Sigmoid colon (tissue), 7 donors: ENCODE results near the gene COPG2. TPM values are rescaled to one million over a fixed set of nuclear protein-coding genes. Genes with fewer than 3 reads are reported as not detected.
A peak's percentile ranks its signal among the peaks of the same experiment; 100 is the strongest.

Experiments used
- DNase-seq: peaks from one replicate; pipeline ENCODE4 v3.0.0-alpha.2; 2019
- H3K27ac ChIP-seq, 4 donors: fragments of 200-600 bp; sonication (generic); one replicate each; pipeline ENCODE4 v1.5.1; 2016 to 2019; ENCODE audit warnings: mild to moderate bottlenecking in 1 of 4
- H3K27me3 ChIP-seq, 3 donors: fragments of 200-600 bp; sonication (generic); one replicate each; pipeline ENCODE4 v1.5.1; 2019; ENCODE audit warnings: mild to moderate bottlenecking in 1 of 3
- H3K36me3 ChIP-seq, 4 donors: fragments of 200-600 bp; sonication (generic); one replicate each; pipeline ENCODE4 v1.5.1; 2016 to 2019
- H3K4me1 ChIP-seq, 4 donors: fragments of 200-600 bp; sonication (generic); one replicate each; pipeline ENCODE4 v1.5.1; 2017 to 2019
- H3K4me3 ChIP-seq, 4 donors: fragments of 200-600 bp; sonication (generic); one replicate each; pipeline ENCODE4 v1.5.1; 2017 to 2019; ENCODE audit warnings: mild to moderate bottlenecking in 2 of 4, moderate library complexity in 1 of 4
- H3K9me3 ChIP-seq, 4 donors: fragments of 200-600 bp in 3 of 4; sonication (generic) in 3 of 4; one replicate each; pipeline versions ENCODE4 v1.5.1 to v1.6.1; 2013 to 2019
- EP300 ChIP-seq, 4 donors: sonication (generic); formaldehyde crosslinking; IDR thresholded peaks; one replicate each; pipeline ENCODE4 v1.6.1; 2017; ENCODE audit warnings: antibody characterized with exemption in 4 of 4
- POLR2A ChIP-seq, 2 donors: fragments of 450-650 bp; IDR thresholded peaks; one replicate each; pipeline ENCODE4 v1.6.1; 2016; ENCODE audit warnings: antibody characterized with exemption in 2 of 2, mild to moderate bottlenecking in 2 of 2, moderate library complexity in 2 of 2
- POLR2AphosphoS5 ChIP-seq, 4 donors: sonication (generic); formaldehyde crosslinking; IDR thresholded peaks; one replicate each; pipeline ENCODE4 v1.6.1; 2017; ENCODE audit warnings: antibody characterized with exemption in 4 of 4
- WGBS, 2 donors: extraction: QIAGEN DNeasy Blood & Tissue Kit; methylation state at CpG; one replicate each; pipeline ENCODE4 v1.1.7; 2013; 5-methylcytosine and 5-hydroxymethylcytosine counted together
- intact Hi-C: fragments of 100-400 bp; cut with DNase I; formaldehyde crosslinking; loops from one replicate; pipeline ENCODE4 v1.15.1; 2023
- polyA plus RNA-seq, 3 donors: library from polyadenylated mRNA; stranded (reverse); fragments of 200-250 nt; gene quantifications; one replicate each; pipeline ENCODE4 v1.2.3, GENCODE V29; 2013
- total RNA-seq, 4 donors: library from RNA; depleted of rRNA; stranded (reverse); fragments of >200 nt; gene quantifications; one replicate each; pipeline ENCODE4 v1.1.0, GENCODE V29; 2016
- TF ChIP-seq, protein P1 (sequence below), 4 experiments: fragments of 450-650 bp in 3 of 4; fragments of 200-600 bp in 1 of 4; IDR thresholded peaks; one replicate each; pipeline ENCODE4 v1.5.1; 2016 to 2019; ENCODE audit warnings: antibody characterized with exemption in 4 of 4, mild to moderate bottlenecking in 3 of 4, moderate library complexity in 2 of 4
- donor health status: healthy with polysubstance abuse.
- donor health status: Bipolar disorder and iron deficiency.
- donor health status: healthy.

Gene COPG2
- total and polyA plus RNA-seq, 7 donors, result 8.8 to 15.5 (median 12.7) TPM

DNA sequence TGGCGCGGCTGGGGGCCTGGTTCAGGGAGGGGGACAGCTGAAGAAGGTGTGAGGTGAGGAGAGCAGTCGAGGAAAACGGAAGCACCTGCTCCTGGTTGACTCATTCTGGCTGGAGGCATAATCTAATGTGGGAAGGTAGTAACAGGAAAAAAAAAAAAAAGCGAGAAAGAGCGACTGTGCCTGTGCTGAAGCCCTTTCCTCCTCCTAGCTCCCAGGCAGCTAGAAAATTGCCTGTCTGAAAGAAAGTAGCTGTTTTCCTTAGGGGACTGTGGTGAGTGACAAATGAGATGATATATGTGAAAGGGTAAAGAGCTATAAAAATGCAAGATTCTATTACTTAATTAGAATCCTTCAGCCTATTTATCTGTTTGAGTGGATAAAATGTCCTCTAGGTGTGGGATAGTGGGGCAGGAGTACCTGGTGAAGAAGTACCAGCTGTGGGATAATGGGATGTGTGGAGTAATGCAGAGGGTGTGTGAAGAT lies 181.6 kb downstream of the COPG2 start:
- no peak for TF ChIP-seq POLR2AphosphoS5 (IDR thresholded peaks at IDR 0.05)
- TF ChIP-seq, protein P1, sequence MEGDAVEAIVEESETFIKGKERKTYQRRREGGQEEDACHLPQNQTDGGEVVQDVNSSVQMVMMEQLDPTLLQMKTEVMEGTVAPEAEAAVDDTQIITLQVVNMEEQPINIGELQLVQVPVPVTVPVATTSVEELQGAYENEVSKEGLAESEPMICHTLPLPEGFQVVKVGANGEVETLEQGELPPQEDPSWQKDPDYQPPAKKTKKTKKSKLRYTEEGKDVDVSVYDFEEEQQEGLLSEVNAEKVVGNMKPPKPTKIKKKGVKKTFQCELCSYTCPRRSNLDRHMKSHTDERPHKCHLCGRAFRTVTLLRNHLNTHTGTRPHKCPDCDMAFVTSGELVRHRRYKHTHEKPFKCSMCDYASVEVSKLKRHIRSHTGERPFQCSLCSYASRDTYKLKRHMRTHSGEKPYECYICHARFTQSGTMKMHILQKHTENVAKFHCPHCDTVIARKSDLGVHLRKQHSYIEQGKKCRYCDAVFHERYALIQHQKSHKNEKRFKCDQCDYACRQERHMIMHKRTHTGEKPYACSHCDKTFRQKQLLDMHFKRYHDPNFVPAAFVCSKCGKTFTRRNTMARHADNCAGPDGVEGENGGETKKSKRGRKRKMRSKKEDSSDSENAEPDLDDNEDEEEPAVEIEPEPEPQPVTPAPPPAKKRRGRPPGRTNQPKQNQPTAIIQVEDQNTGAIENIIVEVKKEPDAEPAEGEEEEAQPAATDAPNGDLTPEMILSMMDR (IDR thresholded peaks at IDR 0.05), result no peak
- no peak for TF ChIP-seq POLR2A (IDR thresholded peaks at IDR 0.05)
- no peak for TF ChIP-seq EP300 (IDR thresholded peaks at IDR 0.05)
- WGBS, 2 donors, result 13 to 27% methylated on average over 6 of the region's 6 CpGs

DNA sequence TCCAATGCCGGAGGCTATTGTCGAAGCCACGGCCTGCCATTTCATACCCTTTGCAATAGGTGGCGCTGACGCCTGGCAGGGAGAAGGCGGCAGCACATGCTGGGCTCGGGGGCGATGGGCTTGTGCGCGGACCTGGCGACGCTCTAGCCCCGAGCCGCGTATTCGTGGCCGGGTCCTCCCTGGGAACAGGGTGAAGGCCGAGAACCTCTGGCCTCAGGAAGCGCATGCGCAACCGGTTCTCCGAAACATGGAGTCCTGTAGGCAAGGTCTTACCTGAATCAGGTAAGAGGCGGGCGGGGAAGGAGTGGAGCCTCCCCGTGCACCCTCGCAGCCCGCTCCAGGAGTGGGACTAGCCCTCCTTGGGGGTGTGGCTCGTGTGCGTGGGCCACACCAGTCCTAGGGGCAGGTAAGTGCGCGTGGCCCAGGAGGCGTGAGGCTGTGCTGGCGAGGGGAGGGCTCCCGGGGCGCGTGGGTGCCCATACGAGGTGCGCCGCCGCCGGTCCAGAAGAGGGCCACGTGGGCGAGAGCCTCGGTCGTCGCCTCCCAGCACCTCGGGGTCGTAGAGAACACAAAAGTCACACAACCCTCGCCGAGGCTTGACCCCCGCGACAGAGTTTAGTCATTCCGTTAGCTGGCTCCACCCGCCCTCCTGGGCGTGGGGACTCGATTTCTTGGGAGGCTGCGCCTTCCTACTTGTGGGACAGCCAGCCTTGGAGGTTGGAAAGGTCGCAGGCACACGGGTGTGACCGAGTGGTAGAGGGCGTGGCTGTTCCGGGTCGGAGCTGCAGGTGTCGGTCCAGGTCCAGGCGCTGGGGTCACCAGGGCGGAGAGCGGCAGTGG lies 182.2 kb downstream of the COPG2 start:
- no peak for TF ChIP-seq POLR2AphosphoS5 (IDR thresholded peaks at IDR 0.05)
- TF ChIP-seq, protein P1 (IDR thresholded peaks at IDR 0.05), result peak in 2 of 4 experiments; percentile 31 to 32
- peaks cover 0 to 43% (median 17%) of the 10 kb centered on the region in 3 donors for H3K27me3 ChIP-seq
- 4 to 12% methylated on average over 67 of the region's 67 CpGs for WGBS, 2 donors
- peaks cover 0 to 28% (median 19%) of the 10 kb centered on the region in 4 donors for H3K4me1 ChIP-seq
- H3K27ac ChIP-seq, result no peak overlapping the region
- H3K9me3 ChIP-seq, result no peaks in the 10 kb centered on the region
- intact Hi-C loops, result no loop called here
- peak; percentile 66 for DNase-seq
- peak overlapping the region; percentile 11 to 46 (median 37) for H3K4me3 ChIP-seq
- H3K36me3 ChIP-seq, result no peaks in the 10 kb centered on the region

More for the DNA sequence above, 181.6 kb downstream of the COPG2 start:
- H3K27me3 ChIP-seq, result peaks cover 5 to 50% (median 19%) of the 10 kb centered on the region in 3 donors
- H3K4me3 ChIP-seq, result peak overlapping the region in 3 of 4 donors; percentile 30 to 46 (median 44)
- no peak overlapping the region for H3K27ac ChIP-seq
- no peaks in the 10 kb centered on the region for H3K9me3 ChIP-seq
- intact Hi-C loops, result no loop called here
- DNase-seq, result no peak
- peaks cover 0 to 35% (median 23%) of the 10 kb centered on the region in 4 donors for H3K4me1 ChIP-seq
- no peaks in the 10 kb centered on the region for H3K36me3 ChIP-seq

DNA sequence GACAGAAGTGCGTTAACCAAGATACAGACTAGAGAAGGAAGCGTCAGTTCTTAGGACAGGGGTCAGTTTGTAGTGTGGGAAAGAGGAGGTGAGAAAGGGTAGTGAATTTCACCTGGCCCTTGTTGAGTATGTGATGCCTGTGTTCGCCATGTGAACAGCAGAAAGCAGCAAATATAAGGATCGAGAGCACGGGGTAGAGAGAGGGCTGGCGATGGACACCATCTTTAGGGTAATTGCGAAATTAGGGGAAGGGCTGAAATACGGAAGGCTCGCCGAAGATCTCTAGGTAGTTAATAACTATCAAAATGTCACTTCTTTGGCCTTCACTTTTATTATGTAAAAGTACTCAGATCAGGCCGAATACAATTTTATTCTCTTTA lies 182.8 kb downstream of the COPG2 start:
- Histone ChIP-seq H3K27me3 (peaks cover 0 to 39% (median 17%) of the 10 kb centered on the region in 3 donors), H3K4me3 (peak overlapping the region in 3 of 4 donors; percentile 30 to 46 (median 44)), H3K4me1 (peaks cover 0 to 25% (median 13%) of the 10 kb centered on the region in 4 donors), H3K27ac (no peak overlapping the region), H3K36me3 (no peaks in the 10 kb centered on the region), H3K9me3 (no peaks in the 10 kb centered on the region)
- TF ChIP-seq POLR2AphosphoS5 (IDR thresholded peaks at IDR 0.05) (no peak), EP300 (IDR thresholded peaks at IDR 0.05) (no peak), POLR2A (IDR thresholded peaks at IDR 0.05) (no peak)
- TF ChIP-seq, protein P1 (IDR thresholded peaks at IDR 0.05), result no peak
- no peak for DNase-seq
- intact Hi-C loops, result no loop called here
- WGBS, 2 donors, result 54 to 75% methylated on average over 11 of the region's 11 CpGs

DNA sequence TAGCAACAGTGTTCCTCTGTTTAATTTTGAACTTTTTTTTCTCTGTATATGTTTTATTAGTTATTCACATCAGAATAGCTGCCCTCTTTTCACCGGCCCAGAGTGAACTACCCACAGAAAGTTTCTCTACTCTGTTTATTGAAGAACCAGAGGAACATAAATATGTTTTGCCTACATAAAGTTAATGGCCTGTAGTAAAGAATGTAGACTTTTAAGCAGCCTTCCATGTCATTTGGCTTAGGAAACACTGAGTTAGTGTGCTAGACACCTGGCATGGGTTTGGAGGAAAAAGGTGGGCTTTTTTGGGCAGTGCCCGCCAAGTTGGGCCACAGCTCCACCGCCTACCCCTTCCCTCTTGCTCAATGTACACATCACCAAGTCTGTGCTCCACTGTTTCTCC lies 185.5 kb downstream of the COPG2 start:
- WGBS, 2 donors, result 89 to 92% methylated on average over 3 of the region's 3 CpGs
- Histone ChIP-seq H3K9me3 (peaks cover 0 to under 1% (median 0%) of the 10 kb centered on the region in 4 donors), H3K36me3 (no peaks in the 10 kb centered on the region), H3K27me3 (peaks cover 0 to 20% (median 17%) of the 10 kb centered on the region in 3 donors), H3K27ac (no peak overlapping the region), H3K4me3 (no peak overlapping the region), H3K4me1 (peaks cover 0 to 13% (median 7%) of the 10 kb centered on the region in 4 donors)
- intact Hi-C loops, result no loop called here
- no peak for TF ChIP-seq POLR2AphosphoS5 (IDR thresholded peaks at IDR 0.05)
- TF ChIP-seq POLR2A (IDR thresholded peaks at IDR 0.05), result no peak
- TF ChIP-seq EP300 (IDR thresholded peaks at IDR 0.05), result no peak
- TF ChIP-seq, protein P1 (IDR thresholded peaks at IDR 0.05), result no peak
- no peak for DNase-seq
